Measurements from ENCODE around the gene NRXN3.

NRXN3 gene

GRCh38 chr14:79438696-79439342, 1268.6 kb downstream of the NRXN3 start:
- no peak for DNase-seq (ENCODE audit: low read depth in 1 of 2, low spot score in 1 of 2)

DNA sequence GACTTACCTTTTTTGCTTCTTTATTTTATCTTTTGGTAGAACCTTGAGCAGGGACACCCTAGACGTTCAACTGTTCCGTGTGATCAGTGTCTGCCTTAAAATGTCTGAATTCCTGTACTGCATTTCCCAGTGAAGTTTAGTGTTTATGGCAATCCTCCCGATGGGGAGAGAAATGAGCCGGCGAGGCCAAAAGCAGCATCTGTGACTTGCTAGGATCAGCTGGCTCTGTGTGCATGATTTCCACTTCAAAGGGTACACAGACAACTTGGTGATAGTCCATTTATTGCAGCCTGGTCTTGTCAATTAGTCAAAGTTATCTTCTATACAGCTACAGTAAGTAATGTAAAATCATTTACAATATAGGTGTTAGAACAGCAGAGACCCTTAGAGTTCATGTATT, 1272.6 kb downstream of the NRXN3 start:
- DNase-seq (ENCODE audit: low read depth in 1 of 2, low spot score in 1 of 2) = no peak

DNA sequence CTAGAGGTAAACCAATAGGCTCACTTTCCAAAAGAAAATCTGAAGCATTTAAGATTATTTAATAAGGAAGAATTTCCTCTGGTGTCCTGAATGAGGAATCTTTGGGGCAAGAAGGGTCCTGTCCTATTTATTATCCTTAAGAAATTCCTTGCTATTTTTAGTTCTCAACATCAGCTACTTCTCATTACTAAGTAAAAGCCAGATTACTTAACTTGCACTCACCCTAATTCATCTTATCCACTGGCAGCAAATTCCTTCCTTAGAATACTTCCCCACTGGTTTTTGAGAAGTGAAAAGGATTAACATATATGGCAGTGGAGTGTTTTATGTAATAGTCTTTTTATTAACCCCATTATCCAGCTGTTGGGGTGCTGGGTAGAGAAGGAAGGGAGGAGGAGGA, 1273.4 kb downstream of the NRXN3 start:
- no peak for DNase-seq (ENCODE audit: low read depth in 1 of 2, low spot score in 1 of 2)

- DNase-seq (ENCODE audit: low read depth in 1 of 2, low spot score in 1 of 2) = no peak
These were observed 1278.8 kb downstream of the NRXN3 start for GRCh38 chr14:79448960-79449359.

- no peak for DNase-seq (ENCODE audit: low read depth in 1 of 2, low spot score in 1 of 2)
These were observed 1281.4 kb downstream of the NRXN3 start for GRCh38 chr14:79451601-79452000.

DNA sequence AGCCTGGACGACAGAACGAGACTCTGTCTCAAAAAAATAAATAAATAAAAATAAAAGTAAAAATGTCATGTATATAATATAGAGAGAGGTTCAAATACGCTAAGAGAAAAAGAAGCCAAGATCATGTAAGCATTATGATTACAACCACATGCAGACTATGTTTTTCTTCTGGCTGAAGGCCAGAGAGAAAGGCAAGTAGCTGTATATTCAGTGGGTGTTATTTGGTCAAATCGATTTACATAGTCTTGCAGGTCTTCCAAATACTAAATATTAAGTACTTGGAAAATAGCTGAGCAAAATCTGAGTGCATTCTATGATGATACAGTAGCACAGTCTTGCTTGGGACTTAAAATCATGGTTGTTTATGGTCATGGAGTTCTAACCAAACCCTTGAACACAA, 1283.1 kb downstream of the NRXN3 start:
- DNase-seq (ENCODE audit: low read depth in 1 of 2, low spot score in 1 of 2) = no peak

DNA sequence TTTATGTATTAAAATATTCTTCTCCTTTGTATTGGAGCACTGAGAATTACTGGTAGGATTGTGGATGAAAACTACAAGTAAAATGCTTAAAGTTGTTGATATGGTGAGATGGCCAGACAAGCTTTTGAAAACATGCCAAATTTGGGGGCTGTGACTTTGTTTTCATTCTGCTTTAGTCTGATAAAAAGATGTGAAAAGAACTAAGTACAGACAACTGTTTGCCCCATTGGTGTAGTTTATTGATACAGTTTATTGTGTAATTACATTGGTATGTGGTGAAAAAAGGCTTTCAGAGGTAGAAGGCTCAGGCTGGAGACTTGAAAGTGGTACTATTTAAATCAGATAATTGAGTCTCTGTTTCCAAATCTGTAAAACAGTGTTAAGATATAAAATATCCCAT, 1294.3 kb downstream of the NRXN3 start:
- DNase-seq (ENCODE audit: low read depth in 1 of 2, low spot score in 1 of 2) = no peak

GRCh38 chr14:79465651-79466050, 1295.5 kb downstream of the NRXN3 start:
- DNase-seq (ENCODE audit: low read depth in 1 of 2, low spot score in 1 of 2) = no peak

DNA sequence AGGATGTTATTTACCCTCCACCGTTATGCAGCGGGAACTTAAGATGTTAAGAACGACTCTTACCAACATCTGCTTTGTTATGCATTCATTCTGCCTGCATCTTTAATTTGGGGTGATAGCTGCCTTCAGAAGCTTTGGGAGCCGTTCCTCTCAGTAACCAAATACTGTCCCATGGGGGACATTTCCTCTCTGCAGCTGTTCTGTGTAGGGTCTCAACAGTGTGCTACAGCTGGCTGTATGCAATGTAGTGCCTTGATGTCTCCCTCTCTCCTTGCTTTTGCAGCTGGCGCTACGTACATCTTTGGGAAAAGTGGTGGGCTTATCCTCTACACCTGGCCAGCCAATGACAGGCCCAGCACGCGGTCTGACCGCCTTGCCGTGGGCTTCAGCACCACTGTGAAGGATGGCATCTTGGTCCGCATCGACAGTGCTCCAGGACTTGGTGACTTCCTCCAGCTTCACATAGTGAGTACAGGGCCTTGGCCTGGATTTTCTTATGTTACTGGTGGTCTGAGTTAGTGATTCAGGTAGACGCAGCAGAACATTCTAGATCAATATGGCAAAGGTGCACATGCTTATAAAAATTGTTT, 1296.9 kb downstream of the NRXN3 start:
- DNase-seq (ENCODE audit: low read depth in 1 of 2, low spot score in 1 of 2) = no peak

- no peak for DNase-seq (ENCODE audit: low read depth in 1 of 2, low spot score in 1 of 2)
These were observed 1297.7 kb downstream of the NRXN3 start for GRCh38 chr14:79467835-79468234.

DNA sequence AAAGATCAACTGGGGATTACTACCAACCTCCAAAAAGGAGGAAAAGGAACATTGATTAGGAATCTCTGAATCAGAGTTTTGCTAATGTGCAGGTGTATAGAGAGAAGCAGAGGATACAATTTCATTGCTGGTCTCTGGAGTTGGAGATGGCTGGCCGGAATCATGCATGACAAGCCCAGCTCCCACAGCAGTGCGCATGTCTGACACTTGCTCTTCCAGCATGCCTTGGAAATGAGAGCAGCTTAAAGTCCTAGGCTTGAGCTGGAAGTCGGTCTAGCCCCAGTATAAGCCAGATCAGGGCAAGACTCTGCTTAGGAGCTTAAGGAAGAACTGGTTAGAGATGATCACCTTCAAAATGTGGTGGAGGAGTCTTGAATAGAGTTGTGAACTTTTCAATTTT, 1298.3 kb downstream of the NRXN3 start:
- no peak for DNase-seq (ENCODE audit: low read depth in 1 of 2, low spot score in 1 of 2)

- DNase-seq (ENCODE audit: low read depth in 1 of 2, low spot score in 1 of 2) = no peak
These were observed 1303.5 kb downstream of the NRXN3 start for GRCh38 chr14:79473651-79474050.

GRCh38 chr14:79475887-79476532, 1305.8 kb downstream of the NRXN3 start:
- DNase-seq (ENCODE audit: low read depth in 1 of 2, low spot score in 1 of 2) = no peak

GRCh38 chr14:79476552-79476951, 1306.4 kb downstream of the NRXN3 start:
- no peak for DNase-seq (ENCODE audit: low read depth in 1 of 2, low spot score in 1 of 2)

- no peak for DNase-seq (ENCODE audit: low read depth in 1 of 2, low spot score in 1 of 2)
These were observed 1310.0 kb downstream of the NRXN3 start for GRCh38 chr14:79480212-79480611.

DNA sequence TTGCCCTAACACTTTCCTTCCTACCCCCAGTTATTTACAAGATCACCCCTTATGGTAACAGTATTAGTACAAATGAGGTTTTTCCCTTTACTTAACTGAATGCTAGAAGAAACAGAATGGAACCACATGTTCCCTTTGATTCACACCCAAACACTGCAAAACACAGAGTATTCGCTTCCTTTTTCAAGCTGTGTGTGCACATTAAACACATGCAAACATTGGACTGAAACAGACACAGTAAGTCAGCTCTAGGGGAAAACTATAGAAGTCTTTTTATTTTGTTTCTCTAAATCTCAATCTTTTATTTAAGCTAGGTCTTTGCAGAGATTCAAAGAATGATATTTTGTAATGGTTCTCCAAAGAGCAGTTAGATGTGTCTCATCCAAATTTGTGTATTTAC, 1312.7 kb downstream of the NRXN3 start:
- no peak for DNase-seq (ENCODE audit: low read depth in 1 of 2, low spot score in 1 of 2)

- DNase-seq (ENCODE audit: low read depth in 1 of 2, low spot score in 1 of 2) = no peak
These were observed 1313.6 kb downstream of the NRXN3 start for GRCh38 chr14:79483477-79484388.

DNA sequence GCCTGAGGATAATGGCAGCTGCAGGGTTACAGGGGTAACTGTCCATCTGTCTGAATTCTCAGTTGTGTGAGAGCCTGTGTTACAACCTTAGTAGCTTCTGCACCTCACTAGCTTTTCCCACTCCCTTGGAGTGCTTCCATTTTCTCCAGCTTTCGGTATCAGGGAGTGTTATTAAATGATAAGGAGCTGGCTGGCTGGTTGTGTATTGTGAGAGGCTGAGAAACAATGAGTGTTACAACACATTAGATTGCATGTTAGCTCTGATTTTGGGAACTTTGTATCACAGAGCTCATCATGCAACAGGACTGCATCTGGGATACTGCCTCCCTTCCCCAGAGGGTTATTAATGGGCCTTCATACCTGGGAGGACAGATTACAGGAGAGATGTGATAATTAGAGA, 1317.5 kb downstream of the NRXN3 start:
- DNase-seq (ENCODE audit: low read depth in 1 of 2, low spot score in 1 of 2) = no peak

DNA sequence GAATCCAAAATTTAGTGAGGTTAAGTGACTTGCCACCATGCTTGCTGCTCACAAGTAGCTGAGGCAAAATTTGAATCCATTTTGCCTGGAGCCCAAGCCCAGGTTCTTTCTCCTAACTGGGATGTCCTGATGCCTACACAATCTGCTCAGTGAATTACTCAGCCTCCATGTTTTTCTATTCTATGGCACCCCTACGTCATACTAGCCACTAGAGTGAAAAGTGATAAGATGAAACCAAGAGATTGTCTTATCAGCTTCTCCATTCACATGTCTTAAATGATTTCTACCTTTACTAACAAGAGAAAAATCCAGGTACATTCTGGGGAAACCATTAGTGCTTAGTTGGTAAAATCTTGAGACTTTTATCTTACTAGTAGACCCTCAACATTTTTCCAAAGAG, 1321.0 kb downstream of the NRXN3 start:
- DNase-seq (ENCODE audit: low read depth in 1 of 2, low spot score in 1 of 2) = no peak

DNA sequence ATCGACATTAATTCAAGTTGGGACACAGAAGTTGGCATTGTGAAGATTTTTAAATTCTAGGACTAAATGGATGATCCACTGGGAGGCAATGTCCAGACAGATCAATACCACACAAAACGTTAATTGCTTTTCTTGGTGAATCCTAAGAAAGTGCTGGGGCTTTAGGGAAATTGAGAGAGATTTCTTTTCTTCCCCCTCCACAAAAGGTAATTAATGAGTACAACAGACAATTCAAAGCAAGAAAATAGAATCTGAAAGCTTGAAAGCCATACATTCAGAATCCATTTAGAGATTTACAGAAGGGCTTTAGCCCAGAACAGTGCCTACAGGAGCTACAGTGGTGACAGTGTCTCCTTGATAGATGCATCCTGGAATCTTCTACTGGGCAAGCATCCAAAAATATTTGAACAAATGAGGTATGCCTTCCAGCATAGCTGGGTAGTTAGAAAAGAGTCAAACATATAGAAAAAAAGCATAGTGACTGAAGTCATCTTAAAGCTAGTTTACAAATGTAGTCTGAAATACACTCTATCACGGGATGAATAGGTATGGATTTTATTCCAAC, 1323.0 kb downstream of the NRXN3 start:
- no peak for DNase-seq (ENCODE audit: low read depth in 1 of 2, low spot score in 1 of 2)

- no peak for DNase-seq (ENCODE audit: low read depth in 1 of 2, low spot score in 1 of 2)
These were observed 1326.5 kb downstream of the NRXN3 start for GRCh38 chr14:79496701-79497100.

All from stimulated activated CD4-positive, alpha-beta T cell treated with anti-CD3 and anti-CD28 coated beads, Interleukin-15, amount 100 ng/mL, for 1 hour (primary cell).